Measurements from ENCODE around the gene GAS2. TPM values are rescaled to one million over a fixed set of nuclear protein-coding genes. Genes with fewer than 3 reads are reported as not detected.

Gene GAS2
- total RNA-seq, 1 donor from 2014 or later: 27.0 TPM

- no peak overlapping the region for H3K4me3 ChIP-seq
- H3K27ac ChIP-seq: no peak overlapping the region
- intact Hi-C loops (cut with DNase I): no loop called here
- no peaks in the 10 kb centered on the region for H3K4me1 ChIP-seq
- no peaks in the 10 kb centered on the region for H3K36me3 ChIP-seq
- no peak for DNase-seq (ENCODE audit: low spot score in 2 of 2)
- H3K9me3 ChIP-seq: peaks cover 0 to 4% of the 10 kb centered on the region in 2 donors
- no peak for TF ChIP-seq CTCF (IDR thresholded peaks at IDR 0.05)
- H3K27me3 ChIP-seq: no peaks in the 10 kb centered on the region
Observed at GRCh38 chr11:22851477-22851876, 185.1 kb downstream of the GAS2 start.

DNA sequence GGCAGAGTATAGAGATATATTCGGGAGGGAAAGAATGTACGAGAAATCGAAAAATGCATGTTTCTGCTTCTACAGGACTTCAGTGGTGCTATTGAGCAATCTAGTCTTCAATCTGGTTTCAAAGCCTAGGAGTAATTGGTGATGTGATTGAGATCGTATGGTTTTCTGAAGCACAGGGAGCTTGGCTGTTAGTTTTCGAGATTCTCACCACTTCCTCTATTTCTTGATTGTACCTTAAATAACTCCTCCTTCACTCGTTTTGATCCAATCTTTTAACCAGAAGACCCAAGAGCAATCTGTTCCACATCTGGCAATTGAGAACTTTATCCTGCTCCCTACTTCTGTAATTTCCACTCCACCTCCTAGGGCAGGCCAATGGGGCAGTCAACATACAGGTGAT, 193.3 kb downstream of the GAS2 start:
- no peaks in the 10 kb centered on the region for H3K4me1 ChIP-seq
- intact Hi-C loops (cut with DNase I): no loop called here
- H3K27me3 ChIP-seq: no peaks in the 10 kb centered on the region
- no peak for TF ChIP-seq CTCF (IDR thresholded peaks at IDR 0.05)
- no peak overlapping the region for H3K27ac ChIP-seq
- no peaks in the 10 kb centered on the region for H3K9me3 ChIP-seq
- no peak for DNase-seq (ENCODE audit: low spot score in 2 of 2)
- no peaks in the 10 kb centered on the region for H3K36me3 ChIP-seq
- no peak overlapping the region for H3K4me3 ChIP-seq

DNA sequence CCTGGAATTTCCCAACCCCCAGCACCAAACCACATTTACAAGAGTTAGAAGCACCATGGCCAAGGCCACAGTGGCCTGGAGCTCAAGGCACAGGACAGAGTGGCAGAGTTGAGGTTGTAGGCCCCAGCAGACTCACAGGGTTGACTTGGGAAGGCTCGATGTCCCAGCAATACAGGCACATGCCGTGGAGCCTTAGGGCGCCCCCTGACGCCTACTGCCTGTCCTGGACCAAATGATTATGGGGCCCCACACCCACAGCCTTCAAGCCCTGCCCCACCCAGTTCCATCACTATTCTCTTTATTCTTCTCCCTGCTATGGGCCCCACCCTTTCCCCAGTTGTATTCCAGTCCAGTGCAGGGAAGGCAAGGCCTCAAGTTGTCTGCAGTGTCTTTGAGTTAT, 193.8 kb downstream of the GAS2 start, which contains the start of gene CCDC179:
Gene CCDC179 (minus strand): TSS at position 234 of the 400 bp plus-strand sequence. CDS start 53 bp downstream, at position 181.
- no peak for DNase-seq (ENCODE audit: low spot score in 2 of 2)
- no peaks in the 10 kb centered on the region for H3K36me3 ChIP-seq
- intact Hi-C loops (cut with DNase I): no loop called here

More for the DNA sequence above, 193.8 kb downstream of the GAS2 start, which contains the start of gene CCDC179:
- no peaks in the 10 kb centered on the region for H3K27me3 ChIP-seq
- no peak within 1 kb of the TSS for H3K4me3 ChIP-seq
- no peaks in the 10 kb centered on the region for H3K4me1 ChIP-seq
- no peak within 1 kb of the TSS for H3K27ac ChIP-seq
- no peak for TF ChIP-seq CTCF (IDR thresholded peaks at IDR 0.05)
- peaks cover 0 to 3% of the 10 kb centered on the region in 2 donors for H3K9me3 ChIP-seq

Other genes with a start within 250 kb of the GAS2 start
- gene FANCF, start 40.8 kb upstream of the GAS2 start, total RNA-seq: 0.32 TPM
- 6.1 TPM for gene SVIP, start 163.2 kb downstream of the GAS2 start, total RNA-seq
- gene CCDC179, start 193.9 kb downstream of the GAS2 start, total RNA-seq: not detected